Lower leg skin (tissue), 4 donors: ENCODE measurements around the gene SULT1C4. TPM values are rescaled to one million over a fixed set of nuclear protein-coding genes. Genes with fewer than 3 reads are reported as not detected.

Experiments used
- DNase-seq, 2 donors: peaks; one replicate each; pipeline ENCODE4 v3.0.0-alpha.2; 2019; ENCODE audit warnings: low spot score in 2 of 2
- H3K4me3 ChIP-seq: fragments of 200-600 bp; sonication (generic); 2 replicates; pipeline ENCODE4 v1.5.1; 2017; ENCODE audit warnings: mild to moderate bottlenecking, low read depth; ENCODE audit not compliant: poor library complexity, severe bottlenecking
- CTCF ChIP-seq, 3 donors: fragments of 450-650 bp; IDR thresholded peaks; one replicate each; pipeline ENCODE4 v1.5.1; 2016; ENCODE audit warnings: antibody characterized with exemption in 3 of 3, mild to moderate bottlenecking in 3 of 3, moderate library complexity in 2 of 3
- POLR2A ChIP-seq, 2 donors: fragments of 450-650 bp; IDR thresholded peaks; one replicate each; pipeline ENCODE4 v1.6.1; 2016 to 2017; ENCODE audit warnings: antibody characterized with exemption in 2 of 2, mild to moderate bottlenecking in 1 of 2, moderate library complexity in 1 of 2
- WGBS, 2 donors: methylation state at CpG; one replicate each; pipeline ENCODE4 v1.1.5; 2018; 5-methylcytosine and 5-hydroxymethylcytosine counted together
- intact Hi-C: fragments of 100-400 bp; cut with DNase I; formaldehyde crosslinking; loops from one replicate; pipeline ENCODE4 v1.15.0; 2023; ENCODE audit warnings: low total_unique reads
- total RNA-seq, 4 donors: library from RNA; depleted of rRNA; stranded (reverse); fragments of >200 nt; gene quantifications; one replicate each; pipeline ENCODE4 v1.1.0, GENCODE V29; 2016

Gene SULT1C4
- total RNA-seq, 4 donors from 2014 or later, result 0.17 to 2.4 (median 0.93) TPM

GRCh38 chr2:108385411-108386071 lies 7.8 kb downstream of the SULT1C4 start:
- DNase-seq, result no peak
- intact Hi-C loops, result no loop called here
- TF ChIP-seq POLR2A (IDR thresholded peaks at IDR 0.05), result no peak
- 72 to 85% methylated on average over 5 of the region's 5 CpGs for WGBS, 2 donors
- H3K4me3 ChIP-seq, result no peak overlapping the region

- TF ChIP-seq CTCF (IDR thresholded peaks at IDR 0.05) (no peak), POLR2A (IDR thresholded peaks at IDR 0.05) (no peak)
- intact Hi-C loops, result no loop called here
Observed at GRCh38 chr2:108388045-108388444, 10.3 kb downstream of the SULT1C4 start.

GRCh38 chr2:108390340-108390739 lies 12.6 kb downstream of the SULT1C4 start:
- 76 to 84% methylated on average over 2 of the region's 2 CpGs for WGBS, 2 donors
- no peak for TF ChIP-seq CTCF (IDR thresholded peaks at IDR 0.05)
- TF ChIP-seq POLR2A (IDR thresholded peaks at IDR 0.05), result no peak
- intact Hi-C loops, result no loop called here
- H3K4me3 ChIP-seq, result no peak overlapping the region
- no peak for DNase-seq

More at GRCh38 chr2:108388045-108388444, 10.3 kb downstream of the SULT1C4 start:
- DNase-seq, result no peak
- WGBS, 2 donors, result 87 to 96% methylated on average over 9 of the region's 9 CpGs
- no peak overlapping the region for H3K4me3 ChIP-seq

GRCh38 chr2:108392029-108392428 lies 14.3 kb downstream of the SULT1C4 start:
- TF ChIP-seq POLR2A (IDR thresholded peaks at IDR 0.05), result no peak
- TF ChIP-seq CTCF (IDR thresholded peaks at IDR 0.05), result no peak
- H3K4me3 ChIP-seq, result no peak overlapping the region
- no peak for DNase-seq
- WGBS, 2 donors, result 61 to 68% methylated on average over 1 of the region's 1 CpG
- intact Hi-C loops, result no loop called here

- TF ChIP-seq CTCF (IDR thresholded peaks at IDR 0.05) (no peak), POLR2A (IDR thresholded peaks at IDR 0.05) (no peak)
- no peak for DNase-seq
- intact Hi-C loops, result no loop called here
Observed at GRCh38 chr2:108393197-108393596, 15.4 kb downstream of the SULT1C4 start.

GRCh38 chr2:108395155-108395554 lies 17.4 kb downstream of the SULT1C4 start:
- H3K4me3 ChIP-seq, result no peak overlapping the region
- TF ChIP-seq POLR2A (IDR thresholded peaks at IDR 0.05) (no peak), CTCF (IDR thresholded peaks at IDR 0.05) (no peak)
- no peak for DNase-seq
- intact Hi-C loops, result no loop called here
- 93% methylated on average over 8 of the region's 8 CpGs for WGBS, 2 donors

More at GRCh38 chr2:108393197-108393596, 15.4 kb downstream of the SULT1C4 start:
- no peak overlapping the region for H3K4me3 ChIP-seq
